ENCODE results near the gene SIK2. TPM values are rescaled to one million over a fixed set of nuclear protein-coding genes. Genes with fewer than 3 reads are reported as not detected.

Gene SIK2
- polyA plus RNA-seq (ENCODE audit: insufficient read length in 4 of 4) = 10 to 100 TPM; 21.1 to 23.2 (median 21.8) TPM

- peak; percentile 87 to 91 (median 89) for DNase-seq (ENCODE audit: low read depth in 4 of 4, low spot score in 3 of 4)
These were observed at the start of gene SIK2 for GRCh38 chr11:111601979-111602864. TSS of gene SIK2 (plus strand) at chr11:111602449. CDS start at chr11:111602564, 115 bp downstream.

DNA sequence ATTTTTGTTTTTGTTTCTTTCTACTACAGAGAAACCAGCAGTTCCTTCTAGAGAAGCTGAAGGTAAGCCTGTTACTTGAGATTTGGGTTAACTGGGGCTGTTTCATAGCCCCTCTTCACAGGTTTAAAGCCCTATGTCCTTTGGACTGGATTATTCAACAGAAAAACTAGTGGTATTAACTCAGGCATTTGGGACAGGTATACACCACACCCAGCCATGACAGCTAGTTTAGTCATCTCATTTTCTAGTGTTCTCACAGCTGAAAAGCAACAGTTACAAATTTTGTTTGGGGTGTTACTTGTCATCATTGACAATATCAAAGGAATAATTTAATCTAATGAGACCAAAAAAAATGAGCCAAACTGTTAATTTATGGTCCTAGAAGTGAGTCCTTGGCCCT is 47.7 kb upstream of the SIK2 start:
- no peak for DNase-seq (ENCODE audit: low read depth in 4 of 4, low spot score in 3 of 4)

DNA sequence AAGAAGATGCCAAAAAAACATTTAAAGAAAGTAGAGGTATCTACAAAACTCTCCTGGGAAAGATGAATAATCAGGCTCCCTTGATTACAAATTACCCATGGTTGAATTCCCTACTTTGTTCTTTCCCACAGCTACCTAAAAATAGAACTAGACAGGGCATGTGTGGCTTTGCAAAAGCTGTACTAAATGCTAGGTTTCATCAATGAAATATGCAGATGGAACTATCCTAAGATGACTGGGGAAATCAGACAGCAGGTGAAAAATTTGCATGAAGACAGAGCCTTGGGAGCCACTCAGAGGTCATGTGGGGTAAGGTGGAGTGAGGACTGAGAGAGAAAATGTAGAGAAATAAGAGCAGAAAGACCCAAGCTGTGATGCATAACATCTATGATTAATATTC is 47.0 kb upstream of the SIK2 start:
- no peak for DNase-seq (ENCODE audit: low read depth in 4 of 4, low spot score in 3 of 4)

DNA sequence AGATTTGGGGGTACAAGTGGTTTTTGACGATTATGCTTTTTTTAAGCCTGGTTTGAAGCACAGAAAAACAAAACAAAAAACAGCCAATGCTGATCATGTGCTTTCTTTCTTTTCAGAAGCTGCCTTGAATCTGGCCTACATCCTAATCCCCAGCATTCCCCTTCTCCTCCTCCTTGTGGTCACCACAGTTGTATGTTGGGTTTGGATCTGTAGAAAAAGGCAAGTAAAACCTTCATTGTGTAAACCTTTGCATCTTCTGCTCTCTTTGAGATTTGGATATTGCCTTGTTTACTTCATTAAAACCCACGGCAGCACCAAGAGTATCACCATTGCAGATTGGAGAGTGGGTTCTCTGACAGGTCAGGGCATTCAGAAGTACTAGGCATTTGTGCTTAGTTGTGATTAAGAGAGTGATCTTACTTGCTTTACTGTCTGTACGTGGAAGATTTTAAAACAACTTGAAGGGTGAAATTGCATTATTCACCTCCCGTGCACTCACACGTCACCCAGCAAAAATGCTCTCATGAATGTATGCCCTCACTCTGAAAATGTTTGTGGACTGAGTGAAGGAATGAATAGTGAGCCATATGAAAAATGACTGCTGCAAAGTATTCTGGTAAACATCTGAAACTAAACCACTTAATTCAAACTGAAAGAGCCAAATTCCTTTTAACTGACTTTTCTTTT is 44.7 kb upstream of the SIK2 start:
- no peak for DNase-seq (ENCODE audit: low read depth in 4 of 4, low spot score in 3 of 4)

DNA sequence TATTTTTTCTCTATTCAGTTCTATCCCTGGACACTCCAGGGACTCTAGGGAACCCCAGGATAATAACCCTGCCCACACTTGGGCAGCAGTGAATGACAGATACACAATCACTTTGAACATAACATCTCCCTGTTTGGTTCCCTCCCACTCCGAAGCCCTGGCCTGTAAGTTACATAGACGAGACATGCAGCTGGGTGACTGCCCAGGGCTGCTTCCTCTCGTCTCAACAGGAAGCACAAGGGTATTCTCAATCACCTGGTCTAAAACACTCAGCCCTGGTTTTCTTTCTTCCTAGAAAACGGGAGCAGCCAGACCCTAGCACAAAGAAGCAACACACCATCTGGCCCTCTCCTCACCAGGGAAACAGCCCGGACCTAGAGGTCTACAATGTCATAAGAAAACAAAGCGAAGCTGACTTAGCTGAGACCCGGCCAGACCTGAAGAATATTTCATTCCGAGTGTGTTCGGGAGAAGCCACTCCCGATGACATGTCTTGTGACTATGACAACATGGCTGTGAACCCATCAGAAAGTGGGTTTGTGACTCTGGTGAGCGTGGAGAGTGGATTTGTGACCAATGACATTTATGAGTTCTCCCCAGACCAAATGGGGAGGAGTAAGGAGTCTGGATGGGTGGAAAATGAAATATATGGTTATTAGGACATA is 42.3 kb upstream of the SIK2 start:
- DNase-seq (ENCODE audit: low read depth in 4 of 4, low spot score in 3 of 4) = no peak

DNA sequence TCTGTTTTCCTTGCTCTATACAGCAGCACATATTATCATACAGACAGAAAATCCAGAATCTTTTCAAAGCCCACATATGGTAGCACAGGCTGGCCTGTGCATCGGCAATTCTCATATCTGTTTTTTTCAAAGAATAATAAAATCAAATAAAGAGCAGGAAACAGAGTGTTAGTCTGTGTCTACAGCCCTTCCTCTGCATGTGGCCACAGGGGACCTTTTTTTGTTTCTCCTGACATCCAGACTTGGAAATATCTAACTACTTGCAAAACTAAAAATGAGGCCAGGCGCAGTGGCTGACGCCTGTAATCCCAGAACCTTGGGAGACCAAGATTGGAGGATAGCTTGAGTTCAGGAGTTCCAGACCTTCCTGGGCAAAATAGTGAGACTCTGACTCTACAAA is 41.4 kb upstream of the SIK2 start:
- DNase-seq (ENCODE audit: low read depth in 4 of 4, low spot score in 3 of 4) = no peak

- DNase-seq (ENCODE audit: low read depth in 4 of 4, low spot score in 3 of 4) = no peak
These were observed 40.9 kb upstream of the SIK2 start for GRCh38 chr11:111561306-111561705.

GRCh38 chr11:111561791-111562325 is 40.4 kb upstream of the SIK2 start:
- DNase-seq (ENCODE audit: low read depth in 4 of 4, low spot score in 3 of 4) = no peak

- DNase-seq (ENCODE audit: low read depth in 4 of 4, low spot score in 3 of 4) = no peak
These were observed 39.4 kb upstream of the SIK2 start for GRCh38 chr11:111562692-111563389.

DNA sequence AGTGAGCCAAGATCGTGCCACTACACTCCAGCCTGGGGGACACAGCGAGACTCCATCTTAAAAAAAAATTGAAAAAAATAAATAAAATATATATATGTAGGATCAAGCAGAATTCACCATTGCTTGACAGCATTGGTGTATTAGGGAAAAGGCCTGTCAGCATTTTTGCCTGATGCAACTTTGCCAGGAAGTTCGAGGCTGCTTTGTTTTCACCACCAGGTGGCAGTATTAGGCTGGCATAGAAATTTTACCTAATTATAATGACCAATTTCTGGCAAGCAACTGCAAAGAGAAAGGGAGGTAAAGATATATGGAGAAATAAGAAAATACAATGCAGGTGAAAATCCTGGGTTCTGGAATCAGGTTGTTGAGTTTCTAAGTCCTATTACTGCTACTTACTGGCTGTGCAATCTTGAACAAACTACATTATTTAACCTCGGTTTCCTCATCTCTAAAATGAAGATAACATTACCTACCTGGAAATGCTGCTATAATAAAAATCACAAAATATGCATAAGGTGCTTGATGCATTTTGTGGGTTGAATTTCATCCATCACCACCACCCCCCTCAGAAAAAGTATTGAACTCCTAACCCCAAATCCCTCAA is 37.0 kb upstream of the SIK2 start:
- DNase-seq (ENCODE audit: low read depth in 4 of 4, low spot score in 3 of 4) = peak in 1 of 4 donors; percentile 60

GRCh38 chr11:111566324-111566723 is 35.9 kb upstream of the SIK2 start:
- no peak for DNase-seq (ENCODE audit: low read depth in 4 of 4, low spot score in 3 of 4)

GRCh38 chr11:111569476-111569875 is 32.8 kb upstream of the SIK2 start:
- no peak for DNase-seq (ENCODE audit: low read depth in 4 of 4, low spot score in 3 of 4)

GRCh38 chr11:111570796-111571195 is 31.5 kb upstream of the SIK2 start:
- DNase-seq (ENCODE audit: low read depth in 4 of 4, low spot score in 3 of 4) = no peak

DNA sequence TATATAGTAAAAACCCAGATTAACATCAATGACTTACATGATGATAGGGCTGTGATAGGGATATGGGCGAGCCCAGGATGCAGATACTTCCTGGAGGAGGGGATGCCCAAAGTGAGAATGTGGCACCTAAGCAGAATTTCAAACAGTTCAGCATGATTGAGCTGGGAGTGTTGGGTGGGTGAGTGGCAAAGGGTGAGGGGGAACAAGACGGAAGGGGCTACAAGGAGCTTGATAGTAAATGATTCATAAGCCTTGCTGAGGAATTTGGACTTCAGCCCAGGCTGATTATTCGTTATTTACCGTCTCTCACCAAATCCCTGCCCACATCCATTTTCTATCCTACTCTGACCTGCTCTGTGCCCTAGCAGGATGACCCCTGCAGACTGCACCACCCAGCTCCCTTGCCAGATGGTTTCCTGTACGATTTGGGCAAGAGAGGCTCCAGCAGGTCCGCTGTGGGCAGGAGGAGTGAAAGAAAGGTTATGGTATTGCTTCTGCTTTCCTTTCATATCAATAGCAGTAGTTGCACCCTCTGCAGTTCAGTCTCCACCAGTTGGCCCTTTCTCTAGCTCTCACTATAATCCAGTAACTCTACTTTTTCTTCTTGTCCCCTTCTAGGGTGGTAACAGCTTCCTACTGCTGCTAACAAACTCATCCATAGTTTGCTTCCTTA is 30.3 kb upstream of the SIK2 start:
- DNase-seq (ENCODE audit: low read depth in 4 of 4, low spot score in 3 of 4) = no peak

DNA sequence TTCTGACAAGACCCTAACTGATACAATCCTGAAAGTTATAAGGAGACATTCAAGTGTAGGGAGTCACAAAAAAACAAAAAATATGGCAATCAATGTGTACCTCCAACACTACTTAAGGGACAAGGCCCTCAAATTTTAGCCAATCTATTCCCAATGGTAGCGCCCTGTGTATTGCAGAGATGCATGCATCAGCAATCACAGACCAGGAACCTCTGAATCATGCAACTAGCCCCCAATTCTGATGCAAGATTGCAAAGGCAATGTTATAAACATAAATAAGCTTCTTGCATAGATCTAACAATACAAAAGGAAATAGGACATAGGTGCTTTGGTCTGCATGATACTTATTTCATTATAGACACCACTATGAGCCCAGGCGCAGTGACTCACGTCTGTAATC is 29.7 kb upstream of the SIK2 start:
- no peak for DNase-seq (ENCODE audit: low read depth in 4 of 4, low spot score in 3 of 4)

DNA sequence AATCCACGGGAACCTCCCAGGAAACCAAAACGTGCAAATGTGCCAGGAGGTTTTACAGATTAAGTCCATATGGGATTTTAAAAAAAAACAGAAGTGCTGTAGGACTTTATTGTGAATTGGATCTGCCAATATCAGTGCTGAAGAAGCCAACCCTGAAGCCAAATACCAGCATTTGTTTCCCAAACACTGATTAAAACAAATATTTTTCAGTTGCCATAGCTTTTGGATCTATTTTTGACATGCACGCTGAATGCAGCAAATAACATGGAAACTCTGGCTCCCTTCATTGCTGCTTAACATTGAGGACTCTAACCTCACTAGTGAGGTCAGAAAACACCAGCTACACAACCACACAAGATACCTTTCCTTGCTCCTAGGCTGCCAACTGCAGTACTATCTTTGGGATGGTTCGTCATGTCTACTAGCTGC is 28.4 kb upstream of the SIK2 start:
- DNase-seq (ENCODE audit: low read depth in 4 of 4, low spot score in 3 of 4) = no peak

- no peak for DNase-seq (ENCODE audit: low read depth in 4 of 4, low spot score in 3 of 4)
These were observed 27.6 kb upstream of the SIK2 start for GRCh38 chr11:111574373-111575225.

DNA sequence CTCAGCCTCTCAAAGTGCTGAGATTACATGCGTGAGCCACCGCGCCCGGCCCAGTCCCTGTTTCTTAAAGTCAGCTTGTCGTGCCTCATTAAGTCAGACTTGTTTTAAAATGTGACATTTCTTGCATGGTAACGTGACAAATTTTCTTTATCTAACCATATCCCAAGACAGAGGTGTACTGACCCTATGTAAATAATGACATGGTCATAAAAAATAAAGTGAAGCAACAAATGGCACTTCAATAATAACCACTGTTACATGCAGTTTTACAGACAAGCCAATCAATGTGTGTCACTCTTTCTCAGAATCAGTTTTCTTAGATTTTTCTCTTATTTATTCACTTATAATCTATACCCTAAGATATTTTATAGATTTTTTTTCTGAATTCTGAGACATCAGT is 26.5 kb upstream of the SIK2 start:
- no peak for DNase-seq (ENCODE audit: low read depth in 4 of 4, low spot score in 3 of 4)

GRCh38 chr11:111577821-111578220 is 24.4 kb upstream of the SIK2 start:
- DNase-seq (ENCODE audit: low read depth in 4 of 4, low spot score in 3 of 4) = no peak

All from right renal pelvis (tissue), 4 donors.